Right atrium auricular region (tissue), 2 donors: ENCODE results near the gene TBC1D5. TPM values are rescaled to one million over a fixed set of nuclear protein-coding genes. Genes with fewer than 3 reads are reported as not detected.

Source experiments
- DNase-seq: peaks from one replicate; pipeline ENCODE4 v3.0.0-alpha.2; 2019; ENCODE audit warnings: low spot score
- H3K27ac ChIP-seq, 2 donors: fragments of 200-600 bp; sonication (generic); 1 replicate in 1 of 2; 2 replicates in 1 of 2; pipeline ENCODE4 v1.5.1; 2016 to 2019
- H3K27me3 ChIP-seq, 2 donors: fragments of 200-600 bp; sonication (generic); one replicate each; pipeline versions ENCODE4 v1.5.1 to v1.6.0; 2017 to 2019
- H3K36me3 ChIP-seq: fragments of 200-600 bp; sonication (generic); one replicate; pipeline ENCODE4 v1.5.1; 2016
- H3K4me1 ChIP-seq, 2 donors: fragments of 200-600 bp; sonication (generic); one replicate each; pipeline versions ENCODE4 v1.5.1 to v1.6.0; 2017 to 2019
- H3K4me3 ChIP-seq, 2 donors: fragments of 200-600 bp; sonication (generic); 1 replicate in 1 of 2; 2 replicates in 1 of 2; pipeline ENCODE4 v1.5.1; 2017 to 2019; ENCODE audit warnings: mild to moderate bottlenecking in 1 of 2, moderate library complexity in 1 of 2
- H3K9me3 ChIP-seq, 2 donors: fragments of 200-600 bp; sonication (generic); one replicate each; pipeline ENCODE4 v1.5.1; 2019
- CTCF ChIP-seq, 2 donors: fragments of 200-600 bp; sonication (generic); IDR thresholded peaks; one replicate each; pipeline ENCODE4 v1.5.1; 2019; ENCODE audit warnings: antibody characterized with exemption in 2 of 2
- total RNA-seq, 2 donors: library from RNA; depleted of rRNA; stranded (reverse); fragments of >200 nt; gene quantifications; one replicate each; pipeline ENCODE4 v1.1.0, GENCODE V29; 2016

The TBC1D5 gene
- total RNA-seq, 2 donors from 2014 or later = 35.2 to 40.2 TPM

GRCh38 chr3:17553080-17553479 lies 189.4 kb downstream of the TBC1D5 start:
- no peak for TF ChIP-seq CTCF (IDR thresholded peaks at IDR 0.05)
- peaks cover 0 to 15% of the 10 kb centered on the region in 2 donors for H3K4me1 ChIP-seq
- no peaks in the 10 kb centered on the region for H3K27me3 ChIP-seq
- H3K36me3 ChIP-seq = no peaks in the 10 kb centered on the region
- H3K4me3 ChIP-seq = no peak overlapping the region
- DNase-seq = no peak
- peak overlapping the region; percentile 20 to 56 for H3K27ac ChIP-seq
- no peaks in the 10 kb centered on the region for H3K9me3 ChIP-seq

GRCh38 chr3:17552351-17552750 lies 190.1 kb downstream of the TBC1D5 start:
- TF ChIP-seq CTCF (IDR thresholded peaks at IDR 0.05) = no peak
- H3K27me3 ChIP-seq = no peaks in the 10 kb centered on the region
- no peaks in the 10 kb centered on the region for H3K36me3 ChIP-seq
- no peak overlapping the region for H3K4me3 ChIP-seq
- H3K4me1 ChIP-seq = peaks cover 0 to 15% of the 10 kb centered on the region in 2 donors
- peak overlapping the region; percentile 20 to 56 for H3K27ac ChIP-seq
- DNase-seq = no peak
- no peaks in the 10 kb centered on the region for H3K9me3 ChIP-seq

GRCh38 chr3:17551895-17552294 lies 190.5 kb downstream of the TBC1D5 start:
- TF ChIP-seq CTCF (IDR thresholded peaks at IDR 0.05) = no peak
- Histone ChIP-seq H3K9me3 (no peaks in the 10 kb centered on the region), H3K27me3 (no peaks in the 10 kb centered on the region), H3K4me1 (peaks cover 0 to 15% of the 10 kb centered on the region in 2 donors), H3K4me3 (no peak overlapping the region), H3K36me3 (no peaks in the 10 kb centered on the region), H3K27ac (no peak overlapping the region)
- DNase-seq = no peak

GRCh38 chr3:17551333-17551732 lies 191.1 kb downstream of the TBC1D5 start:
- TF ChIP-seq CTCF (IDR thresholded peaks at IDR 0.05) = no peak
- DNase-seq = no peak
- Histone ChIP-seq H3K4me1 (peaks cover 0 to 15% of the 10 kb centered on the region in 2 donors), H3K36me3 (no peaks in the 10 kb centered on the region), H3K27ac (no peak overlapping the region), H3K9me3 (no peaks in the 10 kb centered on the region), H3K27me3 (no peaks in the 10 kb centered on the region), H3K4me3 (no peak overlapping the region)

GRCh38 chr3:17550624-17551023 lies 191.8 kb downstream of the TBC1D5 start:
- TF ChIP-seq CTCF (IDR thresholded peaks at IDR 0.05) = no peak
- no peak overlapping the region for H3K4me3 ChIP-seq
- no peaks in the 10 kb centered on the region for H3K27me3 ChIP-seq
- no peak overlapping the region for H3K27ac ChIP-seq
- H3K36me3 ChIP-seq = no peaks in the 10 kb centered on the region
- DNase-seq = no peak
- H3K4me1 ChIP-seq = peaks cover 0 to 15% of the 10 kb centered on the region in 2 donors
- no peaks in the 10 kb centered on the region for H3K9me3 ChIP-seq

- TF ChIP-seq CTCF (IDR thresholded peaks at IDR 0.05) = no peak
- Histone ChIP-seq H3K36me3 (no peaks in the 10 kb centered on the region), H3K4me3 (no peak overlapping the region), H3K4me1 (no peaks in the 10 kb centered on the region), H3K27ac (no peak overlapping the region), H3K27me3 (no peaks in the 10 kb centered on the region), H3K9me3 (no peaks in the 10 kb centered on the region)
- no peak for DNase-seq
Observed at GRCh38 chr3:17546500-17547255, 195.8 kb downstream of the TBC1D5 start.
